Embryonic facial prominence (tissue), 1 donor: Measurements from ENCODE around the gene RILP.

Experiments
- DNase-seq: peaks from one replicate; pipeline ENCODE4 v3.0.0-alpha.2; 2016; ENCODE audit errors: extremely low spot score

Gene RILP

GRCh38 chr17:1648173-1648962, 1.3 kb downstream of the RILP start:
- no peak for DNase-seq

GRCh38 chr17:1647802-1648171, 1.9 kb downstream of the RILP start:
- DNase-seq: no peak

GRCh38 chr17:1646199-1646875, 3.3 kb downstream of the RILP start:
- no peak for DNase-seq

GRCh38 chr17:1645207-1646171, 4.2 kb downstream of the RILP start, which contains the start of gene SCARF1:
TSS of gene SCARF1 (minus strand) at chr17:1645732. CDS start at chr17:1645697, 35 bp downstream.
- no peak for DNase-seq

- no peak for DNase-seq
Measured at GRCh38 chr17:1644493-1645206, 5.0 kb downstream of the RILP start.

GRCh38 chr17:1643999-1644492, 5.6 kb downstream of the RILP start:
- no peak for DNase-seq

GRCh38 chr17:1643293-1643998, 6.2 kb downstream of the RILP start:
- no peak for DNase-seq

- no peak for DNase-seq
Measured at GRCh38 chr17:1641065-1641403, 8.6 kb downstream of the RILP start.

GRCh38 chr17:1640329-1641064, 9.2 kb downstream of the RILP start:
- no peak for DNase-seq

- DNase-seq: no peak
Measured at GRCh38 chr17:1639549-1640180, 10.0 kb downstream of the RILP start.

- DNase-seq: no peak
Measured at GRCh38 chr17:1638624-1639300, 10.9 kb downstream of the RILP start.

GRCh38 chr17:1638171-1638590, 11.5 kb downstream of the RILP start:
- no peak for DNase-seq

GRCh38 chr17:1636732-1637285, 12.9 kb downstream of the RILP start:
- DNase-seq: no peak

- DNase-seq: no peak
Measured at GRCh38 chr17:1635675-1636465, 13.8 kb downstream of the RILP start.

GRCh38 chr17:1634841-1635650, 14.6 kb downstream of the RILP start:
- no peak for DNase-seq

- no peak for DNase-seq
Measured at GRCh38 chr17:1630662-1631061, 19.0 kb downstream of the RILP start.
